HG03460 (cell line): ENCODE data around the gene NDUFA1.
A peak's percentile ranks its signal among the peaks of the same experiment; 100 is the strongest.
"Not testable (repeated sequence)": the region's sequence is repeated elsewhere in the genome, so short reads cannot be mapped to it uniquely, and the experiment has no call there.

Experiments
- ATAC-seq: cut with Tn5 transposase; IDR thresholded peaks from one replicate; pipeline ENCODE4 v1.9.1; 2021; ENCODE audit not compliant: unreplicated experiment

The NDUFA1 gene

DNA sequence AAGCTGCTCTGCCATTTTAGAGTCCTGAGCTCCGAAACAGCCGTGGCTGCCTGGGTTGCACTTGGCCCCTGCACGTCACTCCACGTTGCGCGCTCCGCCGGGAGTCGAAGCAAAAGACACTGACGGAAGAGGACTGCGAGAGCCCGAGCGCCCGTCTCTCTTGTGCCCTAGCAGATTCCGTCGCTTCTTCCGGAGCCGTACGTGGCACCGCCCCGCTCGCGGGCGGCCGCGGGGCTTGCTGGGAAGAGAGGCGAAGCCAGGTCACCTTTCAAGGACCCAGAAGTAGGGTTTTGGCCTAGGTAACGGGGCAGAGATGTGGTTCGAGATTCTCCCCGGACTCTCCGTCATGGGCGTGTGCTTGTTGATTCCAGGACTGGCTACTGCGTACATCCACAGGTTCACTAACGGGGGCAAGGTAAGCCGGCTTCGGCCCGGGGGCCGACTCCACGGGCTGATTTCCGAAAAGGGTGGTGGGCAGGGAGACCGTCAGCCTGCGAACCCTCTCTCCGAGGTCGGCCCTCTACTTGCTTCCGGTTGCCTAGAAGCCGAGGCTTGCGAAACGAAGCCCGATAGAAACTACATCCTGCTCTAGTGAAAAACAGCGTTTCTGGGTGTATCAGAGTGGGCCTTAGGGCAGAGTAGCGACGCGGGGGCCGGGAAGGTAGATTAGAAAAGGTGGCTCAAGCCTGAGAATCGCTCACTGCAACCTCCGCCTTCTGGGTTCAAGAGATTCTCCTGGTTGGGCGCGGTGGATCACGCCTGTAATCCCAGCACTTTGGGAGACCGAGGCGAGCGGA is at the start of gene NDUFA1, which contains the start of gene RNF113A:
NDUFA1 (plus strand) TSS at position 234 of the 797 bp plus-strand sequence; CDS start at position 314, 80 bp downstream.
RNF113A (minus strand) TSS at position 135 of the 797 bp plus-strand sequence; CDS start at position 15, 120 bp downstream.
- ATAC-seq: peak; percentile 95

DNA sequence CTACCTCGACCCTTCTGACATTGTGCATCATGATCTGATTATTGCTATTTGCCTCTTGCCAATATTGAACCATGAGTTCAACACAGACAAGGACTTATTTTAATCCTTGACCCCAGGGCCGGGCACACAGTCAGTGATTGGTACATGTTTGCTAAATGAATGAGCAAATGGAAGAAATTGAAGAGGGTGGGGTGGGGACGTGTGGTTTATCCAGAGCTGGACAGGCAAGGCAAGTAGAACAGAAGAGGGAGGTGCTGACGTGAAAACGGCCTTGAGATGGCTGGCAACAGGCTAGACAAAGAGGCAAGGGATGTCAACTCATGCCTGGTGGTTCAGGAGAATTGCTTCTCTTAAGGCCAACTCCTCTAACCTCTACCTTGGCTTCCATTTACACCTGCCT is 47.4 kb upstream of the NDUFA1 start:
- ATAC-seq: not testable (repeated sequence)

DNA sequence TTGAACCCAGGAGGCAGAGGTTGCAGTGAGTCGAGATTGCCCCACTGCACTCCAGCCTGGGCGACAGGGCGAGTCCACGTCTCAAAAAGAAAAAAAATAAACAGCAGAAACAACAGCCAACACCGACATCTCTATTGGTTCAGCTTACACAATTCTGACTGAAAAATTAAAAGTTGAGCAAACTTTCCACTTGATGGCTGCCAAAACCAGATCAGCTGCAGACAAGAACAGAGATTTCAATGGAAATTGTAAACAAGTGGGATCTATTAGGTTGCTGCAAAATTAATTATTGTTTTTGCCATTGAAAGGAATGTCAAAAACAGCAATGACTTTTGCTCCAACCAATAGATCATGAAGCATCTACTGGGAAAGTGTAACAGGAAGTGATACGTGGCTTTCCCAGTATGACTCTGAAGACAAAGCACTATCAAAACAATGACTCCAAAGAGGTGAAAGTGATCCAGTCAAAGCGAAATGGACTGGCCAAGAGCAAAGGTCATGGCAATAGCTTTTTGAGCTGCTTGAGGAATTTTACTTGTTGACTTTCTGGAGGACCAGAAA is 45.2 kb upstream of the NDUFA1 start:
- no peak for ATAC-seq

GRCh38 chrX:119828446-119828845 is 43.2 kb upstream of the NDUFA1 start:
- ATAC-seq: no peak

- ATAC-seq: no peak
Observed at GRCh38 chrX:119833905-119834304, 37.7 kb upstream of the NDUFA1 start.

DNA sequence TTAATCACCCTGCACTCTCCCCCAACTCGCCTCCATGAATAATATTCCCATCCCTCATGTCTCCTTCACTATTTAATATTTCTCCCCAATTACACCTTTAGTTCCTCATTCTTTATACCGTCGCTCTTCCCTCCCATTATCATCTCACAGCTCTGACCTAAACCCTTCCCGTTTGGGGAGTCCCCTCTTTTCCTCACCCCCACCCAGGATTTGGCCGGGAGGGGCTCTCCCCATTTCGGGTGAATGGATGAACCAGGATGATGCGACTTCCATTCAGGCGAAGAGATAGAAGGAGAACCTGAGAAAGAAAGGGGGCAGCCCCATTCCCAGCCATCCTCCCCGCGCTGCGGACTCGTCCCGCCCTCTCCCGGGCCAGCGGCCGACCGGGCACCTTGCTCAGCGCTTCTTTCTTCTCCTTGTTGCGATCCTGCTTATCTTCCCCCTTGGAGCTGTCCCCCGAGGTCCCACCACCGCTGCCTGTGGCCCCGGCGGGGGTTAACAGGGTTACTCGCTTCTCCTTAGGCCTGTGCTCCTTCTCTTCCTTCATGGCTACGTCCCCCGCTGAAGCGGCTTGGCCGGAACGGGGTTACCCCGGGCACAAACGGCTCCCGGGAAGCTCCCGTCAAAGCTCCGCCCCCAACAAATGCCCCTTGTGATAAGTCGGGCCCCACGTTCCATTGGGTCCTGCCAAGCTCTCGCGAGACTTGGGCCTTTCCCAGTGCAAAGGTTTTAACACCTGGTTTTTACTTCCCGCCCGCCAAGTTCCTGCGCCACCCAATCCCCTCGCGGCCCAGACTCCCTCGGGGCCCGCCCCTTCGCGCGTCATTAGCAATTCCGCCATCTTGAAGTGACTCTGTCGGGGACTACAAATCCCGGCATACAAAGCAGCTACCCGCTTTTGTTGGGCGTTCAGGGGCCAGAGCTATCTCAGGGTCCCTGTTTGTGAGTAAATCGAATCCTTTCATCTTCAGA is 19.0 kb upstream of the NDUFA1 start, which contains the start of gene UPF3B:
UPF3B (minus strand) TSS at position 582 of the 972 bp plus-strand sequence; CDS start at position 547, 35 bp downstream.
- peak; percentile 99 for ATAC-seq

DNA sequence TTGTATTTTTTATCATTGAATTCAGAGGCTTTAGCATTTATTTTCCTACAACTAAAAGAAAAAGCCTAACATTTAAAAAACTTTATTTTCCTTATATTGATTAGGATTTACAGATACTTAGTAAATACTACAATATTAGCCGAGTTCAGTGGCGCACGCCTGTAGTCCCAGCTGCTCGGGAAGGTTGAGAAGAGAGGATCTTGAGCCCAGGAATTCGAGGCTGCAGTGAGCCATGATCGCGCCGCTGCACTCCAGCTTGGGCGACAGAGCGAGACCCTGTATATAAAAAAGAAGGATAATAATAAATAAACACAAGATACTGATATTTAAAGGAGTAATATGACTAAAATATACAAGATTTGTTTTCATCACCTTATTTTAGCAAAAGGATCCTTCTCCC is 18.2 kb upstream of the NDUFA1 start:
- no peak for ATAC-seq

DNA sequence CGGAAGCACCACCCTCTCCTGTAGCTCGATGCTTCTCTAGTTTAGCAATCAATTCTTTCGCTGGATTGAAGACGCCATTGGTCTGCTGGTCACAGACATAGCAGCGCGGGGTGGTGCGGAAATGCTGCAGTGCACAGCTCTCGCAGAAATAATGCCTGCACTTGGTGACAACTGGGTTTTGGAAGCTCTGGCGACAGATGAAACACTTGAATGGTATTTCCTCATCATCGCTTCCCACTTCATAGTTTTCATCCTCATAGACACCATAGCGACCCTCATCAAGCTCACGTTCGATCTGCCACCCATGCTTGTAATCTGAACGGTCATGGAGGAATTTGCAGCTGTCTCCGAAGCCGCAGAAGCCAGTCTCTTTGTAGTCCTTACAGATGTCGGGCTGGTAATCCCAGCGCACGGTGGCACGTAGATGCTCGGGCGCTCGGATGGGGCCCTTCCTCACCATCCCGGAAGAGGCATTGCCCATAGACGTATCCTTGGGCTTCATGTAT is 953 bp upstream of the NDUFA1 start:
- ATAC-seq: no peak

DNA sequence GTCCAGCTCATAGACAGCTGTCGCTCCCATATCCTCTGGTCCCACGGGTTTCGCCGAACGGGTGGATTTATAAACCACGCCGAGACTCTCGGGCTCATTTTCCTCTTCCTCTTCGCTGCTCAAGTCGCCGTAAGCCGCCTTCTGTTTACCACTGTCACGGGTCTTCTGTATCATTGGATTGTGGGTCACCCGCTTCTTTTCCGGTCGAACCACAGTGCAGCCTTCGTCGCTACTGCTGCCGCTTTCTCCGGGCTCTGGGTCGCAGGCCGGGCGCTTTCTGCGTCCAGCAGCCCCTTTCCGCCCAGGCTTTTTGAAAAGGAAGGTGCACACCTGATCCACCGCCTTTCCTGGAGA is 410 bp upstream of the NDUFA1 start:
- peak; percentile 46 for ATAC-seq

GRCh38 chrX:119878740-119879139 is 7.1 kb downstream of the NDUFA1 start:
- ATAC-seq: no peak

DNA sequence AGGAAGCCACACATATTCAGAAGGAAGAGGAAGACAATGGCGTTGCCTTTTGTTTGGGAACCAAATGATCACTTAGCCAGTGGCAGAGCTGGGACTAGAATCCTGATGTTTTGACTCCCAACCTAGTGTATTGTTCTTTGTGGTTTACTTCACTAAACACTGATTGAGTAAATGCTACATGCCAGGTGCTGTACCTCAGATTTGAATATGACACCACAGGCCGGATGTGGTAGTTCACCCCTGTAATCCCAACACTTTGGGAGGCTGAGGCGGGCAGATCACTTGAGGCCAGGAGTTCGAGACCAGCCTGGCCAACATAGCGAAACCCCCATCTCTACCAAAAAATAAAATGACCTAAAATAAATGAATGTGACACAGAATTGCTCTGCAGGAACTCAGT is 8.4 kb downstream of the NDUFA1 start:
- ATAC-seq: no peak

DNA sequence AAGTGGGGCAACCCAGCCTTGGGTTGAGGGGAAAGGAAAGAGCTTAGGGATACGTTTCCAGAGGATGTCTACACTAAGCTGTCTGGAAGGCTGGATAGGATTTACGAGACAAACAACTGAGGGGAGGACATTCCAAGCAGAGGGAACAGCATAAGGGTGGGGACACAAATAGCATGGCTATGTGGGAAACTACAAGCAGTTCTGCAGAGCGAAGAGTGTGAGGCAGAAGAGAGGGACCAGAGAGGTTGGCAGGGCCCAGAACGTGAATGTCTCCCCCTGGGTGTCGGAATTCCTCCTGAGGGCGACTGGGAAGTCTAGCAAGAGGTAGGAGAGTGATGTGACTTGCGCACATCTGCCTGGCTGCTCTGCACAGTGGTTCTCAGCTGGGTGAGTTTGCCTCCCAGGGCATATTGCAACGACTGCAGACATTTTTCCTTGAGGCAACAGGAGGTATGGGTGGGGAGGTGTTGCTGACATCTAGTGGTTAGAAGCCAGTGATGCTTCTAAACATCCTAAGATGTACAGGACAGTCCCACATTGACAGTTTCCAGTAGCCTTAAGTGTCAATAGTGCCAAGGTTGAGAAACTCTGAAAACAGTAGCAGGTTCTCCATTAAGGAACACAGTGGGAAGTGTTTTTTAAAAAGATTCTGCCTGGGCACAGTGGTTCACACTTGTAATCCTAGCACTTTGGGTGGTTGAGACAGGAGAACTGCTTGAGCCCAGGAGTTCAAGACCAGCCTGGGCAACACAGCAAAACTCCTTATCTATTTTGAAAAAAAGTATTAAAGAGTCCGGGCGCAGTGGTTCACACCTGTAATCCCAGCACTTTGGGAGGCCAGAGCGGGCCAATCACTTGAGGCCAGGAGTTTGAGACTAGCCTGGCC is 9.2 kb downstream of the NDUFA1 start:
- ATAC-seq: peak; percentile 90

GRCh38 chrX:119885554-119886428 is 14.2 kb downstream of the NDUFA1 start:
- ATAC-seq: no peak

DNA sequence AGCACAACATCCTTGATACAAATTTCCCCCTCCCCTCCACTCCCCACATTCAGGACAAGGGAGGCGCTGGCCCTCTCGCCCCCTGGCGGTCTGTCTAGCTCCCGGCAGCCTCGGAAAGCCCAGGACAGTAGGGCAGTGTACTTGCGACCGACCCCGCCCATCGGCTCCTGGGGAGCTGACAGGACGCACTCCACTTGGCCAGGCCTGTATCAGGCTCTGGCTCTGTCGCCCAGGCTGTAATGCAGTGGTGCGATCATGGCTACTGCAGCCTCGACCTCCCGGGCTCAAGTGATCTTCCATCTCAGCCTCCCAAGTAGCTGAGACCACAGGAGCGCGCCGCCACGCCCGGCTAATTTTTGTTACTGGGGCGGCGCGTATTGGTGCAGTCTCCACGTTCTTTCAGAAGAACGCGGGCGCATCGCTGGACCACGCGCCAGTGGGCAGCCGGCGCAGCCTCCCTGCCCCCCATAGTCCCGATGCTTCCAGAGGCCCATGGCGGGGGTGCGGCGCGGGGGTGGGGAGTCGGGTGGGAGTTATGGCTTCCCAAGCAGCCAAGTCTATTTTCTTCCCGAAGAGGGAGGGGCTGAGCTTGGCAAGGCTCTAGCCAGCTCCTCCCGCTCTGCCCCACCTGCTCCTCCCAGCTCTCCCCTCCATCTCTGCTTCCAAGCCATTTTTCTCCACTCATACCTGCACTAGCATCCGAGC is 16.2 kb downstream of the NDUFA1 start:
- ATAC-seq: peak; percentile 89

GRCh38 chrX:119890626-119891025 is 19.0 kb downstream of the NDUFA1 start:
- not testable (repeated sequence) for ATAC-seq

DNA sequence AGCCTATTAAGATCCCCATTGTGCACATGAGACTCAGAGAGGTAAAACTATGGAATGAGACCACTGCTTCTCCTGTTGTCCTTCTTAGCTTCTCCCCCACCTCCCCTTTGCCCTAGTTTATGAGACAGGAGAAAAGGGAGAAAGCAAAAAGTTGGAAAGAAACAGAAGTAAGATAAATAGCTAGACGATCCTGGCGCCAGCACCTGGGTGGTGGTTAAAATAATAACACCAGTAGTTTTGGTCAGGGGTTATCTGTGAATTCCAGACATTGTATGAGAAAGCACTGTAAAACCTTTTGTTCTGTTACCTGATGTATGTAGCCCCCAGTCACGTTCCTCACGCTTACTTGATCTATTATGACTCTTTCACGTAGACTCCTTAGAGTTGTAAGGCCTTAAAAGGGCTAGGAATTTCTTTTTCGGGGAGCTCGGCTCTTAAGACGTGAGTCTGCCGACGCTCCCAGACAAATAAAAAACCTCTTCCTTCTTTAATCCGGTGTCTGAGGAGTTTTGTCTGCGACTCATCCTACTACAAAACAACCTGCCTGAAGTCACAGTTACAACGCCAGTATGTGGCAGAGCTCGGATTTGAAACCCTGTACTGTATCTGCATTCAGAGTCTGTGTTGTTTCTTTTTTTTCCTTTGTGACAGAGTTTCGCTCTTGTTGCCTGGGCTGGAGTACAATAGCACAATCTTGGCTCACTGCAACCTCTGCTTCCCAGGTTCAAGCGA is 20.5 kb downstream of the NDUFA1 start:
- ATAC-seq: not testable (repeated sequence)

GRCh38 chrX:119895843-119896326 is 24.3 kb downstream of the NDUFA1 start, which contains the start of gene AKAP14:
Gene AKAP14 (plus strand): TSS chrX:119895893. CDS start chrX:119903224, 7,331 bp downstream.
- no peak for ATAC-seq
